ENCODE data around the gene CBLC.

CBLC gene

DNA sequence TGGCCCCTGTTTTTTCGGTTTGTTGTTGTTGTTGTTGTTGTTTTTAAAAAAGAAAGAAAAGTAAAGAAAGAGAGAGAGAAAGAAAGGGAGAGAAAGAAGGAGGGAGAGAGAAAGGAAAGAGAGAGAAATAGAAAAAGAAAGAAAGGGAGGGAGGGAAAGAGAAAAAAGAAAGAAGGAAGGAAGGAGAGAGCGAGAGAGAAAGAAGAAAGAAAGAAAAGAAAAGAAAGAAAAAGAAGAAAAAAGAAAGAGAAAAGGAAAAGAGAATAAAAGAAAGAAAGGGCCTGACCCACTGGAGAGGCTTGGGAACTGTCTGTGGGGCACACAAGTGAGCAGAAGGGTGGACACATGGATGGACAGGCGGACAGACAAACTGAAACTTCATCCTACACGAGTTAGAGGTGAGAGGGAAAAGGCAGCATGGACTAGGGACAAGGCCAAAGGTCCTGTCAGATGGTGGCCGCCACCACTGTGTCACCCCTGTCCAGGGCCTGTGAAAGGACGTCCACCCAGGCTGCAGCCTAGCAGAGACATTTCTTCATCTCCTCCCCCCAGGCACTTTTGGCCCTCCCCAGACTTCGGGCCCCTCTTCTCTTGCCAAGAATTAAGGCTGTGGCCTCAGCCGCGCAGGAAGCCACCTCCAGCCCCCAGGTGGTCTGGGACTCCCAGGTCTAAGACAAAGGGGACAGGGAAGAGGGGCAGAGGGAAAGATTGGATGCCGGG, 22.1 kb downstream of the CBLC start:
- no peak for DNase-seq (ENCODE audit: low read depth)

DNA sequence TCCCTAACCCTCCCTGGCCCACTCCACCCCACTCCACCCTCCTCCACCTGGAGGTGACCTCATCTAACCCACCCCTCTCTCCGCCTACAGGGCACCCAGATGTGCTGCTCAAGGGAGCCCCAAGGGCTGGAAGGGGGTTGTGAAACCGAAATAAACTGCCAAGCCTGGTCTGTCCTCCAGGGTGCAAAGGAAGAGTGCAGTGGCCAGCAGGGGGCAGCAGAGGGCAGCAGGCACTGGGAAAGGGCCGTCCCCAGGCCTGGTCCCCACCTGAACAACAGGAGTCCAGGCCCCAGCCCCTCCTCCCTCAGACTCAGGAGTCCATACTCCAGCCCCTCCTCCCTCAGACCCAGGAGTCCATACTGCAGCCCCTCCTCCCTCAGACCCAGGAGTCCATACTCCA, 22.8 kb downstream of the CBLC start:
- peak; percentile 71 for DNase-seq (ENCODE audit: low read depth)

DNA sequence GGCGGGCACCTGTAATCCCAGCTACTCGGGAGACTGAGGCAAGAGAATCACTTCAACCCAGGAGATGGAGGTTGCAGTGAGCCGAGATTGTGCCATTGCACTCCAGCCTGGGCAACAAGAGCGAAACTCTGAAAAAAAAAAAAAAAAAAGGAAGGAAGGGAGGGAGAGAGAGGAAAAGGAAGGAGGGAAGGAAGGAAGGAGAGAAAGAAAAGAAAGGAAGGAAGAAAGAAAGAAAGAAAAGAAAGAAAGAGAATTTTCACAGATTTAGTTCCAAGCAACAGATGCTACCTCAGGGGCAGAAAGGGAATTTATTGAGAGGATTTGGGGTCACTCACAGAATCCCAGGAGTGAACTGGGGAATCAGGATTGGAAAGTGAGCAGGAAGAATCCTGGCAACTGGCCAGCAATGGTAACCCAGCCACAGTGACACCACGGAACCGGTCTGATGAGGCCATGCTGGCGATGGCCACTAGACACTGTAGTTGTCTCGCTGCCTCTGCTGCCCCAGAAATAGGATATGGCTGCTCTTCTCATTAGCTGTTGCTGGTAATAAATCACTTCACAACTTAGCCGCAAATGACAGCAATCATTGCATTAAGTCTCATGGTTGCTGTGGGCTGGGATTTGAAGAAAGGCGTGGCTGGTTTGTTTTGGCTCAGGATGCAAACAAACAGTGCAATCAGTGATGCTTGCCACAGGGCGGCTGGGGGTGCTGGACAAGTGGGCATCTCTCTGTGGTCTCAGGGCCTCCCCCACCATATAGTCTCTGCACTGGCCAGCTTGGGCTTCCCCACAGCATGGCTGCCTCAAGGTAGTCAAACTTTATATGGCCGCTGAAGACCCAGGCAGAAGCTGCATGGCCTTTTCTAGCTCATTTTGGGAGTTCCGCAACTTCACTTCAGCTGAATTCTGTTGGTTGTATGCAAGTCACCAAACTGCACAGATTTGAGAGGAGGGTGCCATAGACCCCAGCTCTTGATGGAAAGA, 26.0 kb downstream of the CBLC start:
- DNase-seq (ENCODE audit: low read depth), result no peak

DNA sequence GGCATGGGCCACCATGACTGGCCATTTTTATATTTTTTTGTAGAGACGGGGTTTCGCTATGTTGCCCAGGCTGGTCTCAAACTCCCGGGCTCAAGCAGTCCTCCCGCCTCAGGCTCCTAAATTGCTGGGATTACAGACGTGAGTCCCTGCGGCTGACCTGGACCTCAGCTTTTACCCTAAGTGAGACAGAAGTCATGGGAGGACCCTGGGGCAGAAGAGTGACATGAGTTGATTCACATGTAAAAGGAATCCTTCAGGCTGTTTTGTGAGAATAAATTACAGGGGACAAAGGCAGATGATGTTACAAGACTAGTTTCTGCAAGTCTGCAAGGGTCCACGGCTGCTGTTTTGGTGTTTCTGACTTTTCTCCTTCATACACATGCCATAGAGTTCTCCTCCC, 28.6 kb downstream of the CBLC start:
- no peak for DNase-seq (ENCODE audit: low read depth)

DNA sequence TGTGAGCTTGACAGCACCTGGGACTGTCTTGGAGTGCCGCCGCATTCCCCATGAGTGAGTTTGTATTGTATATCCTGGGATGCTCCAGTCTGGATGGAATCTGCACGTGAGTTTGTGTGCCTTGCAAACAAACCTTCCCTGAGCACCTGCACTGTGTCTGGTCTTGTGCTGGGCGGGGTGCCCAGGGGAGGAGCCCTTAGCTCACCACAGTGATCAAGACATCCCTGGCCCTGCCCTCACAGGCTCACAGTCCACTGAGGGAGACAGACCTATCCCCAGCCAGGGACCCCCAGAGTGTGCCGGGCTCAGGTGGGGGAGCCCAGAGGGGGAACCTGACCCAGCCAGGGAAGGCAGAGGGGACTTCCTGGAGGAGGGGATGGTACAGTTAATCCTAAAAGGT, 29.5 kb downstream of the CBLC start:
- no peak for DNase-seq (ENCODE audit: low read depth)

DNA sequence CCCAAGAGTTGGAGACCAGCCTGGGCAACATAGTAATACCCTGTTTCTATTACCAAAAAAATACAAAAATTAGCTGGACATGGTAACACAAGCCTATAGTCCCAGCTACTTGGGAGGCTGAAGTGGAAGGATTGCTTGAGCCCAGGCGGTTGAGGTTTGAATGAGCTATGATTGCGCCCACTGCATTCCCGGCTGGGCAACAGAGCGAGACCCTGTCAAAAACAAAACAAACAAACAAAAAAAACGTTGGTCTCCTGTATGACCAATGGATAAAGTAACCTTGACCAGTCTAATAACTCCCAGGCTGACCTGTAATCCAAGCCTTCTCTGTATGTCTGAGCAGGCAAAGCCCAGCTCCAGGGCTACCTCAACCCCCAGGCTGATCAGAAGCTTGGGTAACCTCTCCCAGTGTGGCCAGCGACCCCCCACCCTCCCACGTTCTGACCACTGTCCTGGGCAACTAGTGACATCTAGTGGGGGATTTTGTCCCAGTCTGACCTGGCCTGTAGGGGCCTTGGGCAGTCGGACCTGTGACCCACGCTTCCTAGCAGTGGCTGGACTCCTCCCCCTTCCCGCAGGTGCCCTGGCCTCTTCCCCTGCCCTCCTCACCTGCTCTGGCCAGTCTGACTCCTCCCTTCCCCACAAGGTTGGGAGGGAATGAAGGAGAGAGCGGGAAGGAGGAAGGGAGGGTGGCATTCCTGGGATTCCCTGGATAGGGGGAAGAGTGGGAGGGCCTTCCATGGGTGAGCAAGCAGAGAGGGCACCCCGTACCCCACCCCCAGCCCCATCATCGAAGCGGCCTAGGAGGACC, 30.2 kb downstream of the CBLC start:
- no peak for DNase-seq (ENCODE audit: low read depth)

DNA sequence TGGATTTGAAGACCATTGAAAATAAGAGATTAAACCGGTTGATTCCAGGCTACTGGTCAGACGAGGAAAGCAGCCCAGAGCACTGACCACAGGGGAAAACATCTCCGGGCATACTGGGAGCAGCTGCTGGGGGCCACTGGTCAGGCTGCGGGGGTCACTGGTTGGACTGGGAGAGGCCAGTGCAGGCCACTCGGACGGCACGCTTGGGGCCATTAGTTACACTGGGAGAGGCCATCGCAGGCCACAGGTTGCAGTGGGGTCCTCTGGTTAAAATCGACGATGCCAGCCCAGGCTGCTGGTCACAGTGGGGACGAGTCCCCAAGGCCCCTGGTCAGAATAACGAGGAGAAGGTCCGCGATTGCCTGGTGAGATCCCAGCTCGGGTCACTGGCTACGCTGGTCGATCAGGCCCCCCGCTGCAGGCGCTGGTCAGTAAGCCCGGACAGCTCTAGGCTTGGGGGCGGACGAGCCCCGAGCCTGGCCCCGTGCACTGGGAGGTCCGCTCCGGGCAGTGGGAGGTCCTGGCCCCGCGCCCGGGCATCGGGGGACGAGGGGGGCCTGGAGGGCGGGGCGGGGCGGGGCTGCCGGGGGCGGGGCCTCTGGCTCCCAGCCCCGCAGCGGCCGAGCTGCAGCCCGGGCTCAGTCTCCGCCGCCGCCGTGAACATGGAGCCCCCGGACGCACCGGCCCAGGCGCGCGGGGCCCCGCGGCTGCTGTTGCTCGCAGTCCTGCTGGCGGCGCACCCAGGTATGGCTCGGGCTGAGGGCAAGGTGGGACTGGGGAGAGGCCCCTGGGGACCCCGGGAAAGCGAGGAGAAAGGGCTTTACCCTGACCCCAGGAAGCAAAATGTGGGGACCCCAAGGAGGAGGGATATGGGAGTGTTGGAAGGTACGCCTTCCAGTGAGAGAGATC, 31.0 kb downstream of the CBLC start, which contains the start of gene BCAM:
BCAM (plus strand) TSS at position 641 of the 909 bp plus-strand sequence; CDS start at position 663, 22 bp downstream.
- DNase-seq (ENCODE audit: low read depth), result no peak

DNA sequence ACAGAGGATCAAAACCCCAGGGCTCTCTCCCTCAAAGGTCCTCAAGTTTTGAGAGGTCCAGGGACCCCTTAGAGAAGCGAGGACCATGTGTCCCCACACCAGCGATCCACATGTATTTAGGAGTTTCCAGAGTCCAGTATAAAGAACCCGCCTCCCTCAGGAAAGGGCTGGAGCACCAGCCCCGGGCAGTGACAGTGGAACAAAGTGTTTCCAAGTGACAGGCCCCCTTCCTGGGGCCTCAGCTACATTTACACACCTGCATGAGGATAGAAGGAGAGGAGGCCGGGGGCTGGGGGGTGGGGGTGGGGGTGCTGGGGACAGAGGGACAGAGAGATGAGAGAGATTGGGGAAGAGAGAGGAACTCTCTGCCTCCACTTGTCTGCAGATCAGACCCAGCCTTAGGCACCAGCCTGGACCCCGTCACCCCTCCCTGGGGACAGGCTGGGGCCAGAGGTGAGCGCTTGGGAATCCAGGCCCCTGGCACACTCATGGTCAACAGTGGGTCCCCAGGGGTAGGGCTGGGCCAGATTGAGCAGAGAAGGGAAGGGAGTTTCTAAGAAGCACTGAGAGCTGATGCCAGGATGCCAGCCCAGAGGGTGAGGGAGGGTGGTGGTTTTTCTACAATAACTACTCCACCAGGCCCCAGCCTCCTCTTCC, 32.0 kb downstream of the CBLC start:
- no peak for DNase-seq (ENCODE audit: low read depth)

DNA sequence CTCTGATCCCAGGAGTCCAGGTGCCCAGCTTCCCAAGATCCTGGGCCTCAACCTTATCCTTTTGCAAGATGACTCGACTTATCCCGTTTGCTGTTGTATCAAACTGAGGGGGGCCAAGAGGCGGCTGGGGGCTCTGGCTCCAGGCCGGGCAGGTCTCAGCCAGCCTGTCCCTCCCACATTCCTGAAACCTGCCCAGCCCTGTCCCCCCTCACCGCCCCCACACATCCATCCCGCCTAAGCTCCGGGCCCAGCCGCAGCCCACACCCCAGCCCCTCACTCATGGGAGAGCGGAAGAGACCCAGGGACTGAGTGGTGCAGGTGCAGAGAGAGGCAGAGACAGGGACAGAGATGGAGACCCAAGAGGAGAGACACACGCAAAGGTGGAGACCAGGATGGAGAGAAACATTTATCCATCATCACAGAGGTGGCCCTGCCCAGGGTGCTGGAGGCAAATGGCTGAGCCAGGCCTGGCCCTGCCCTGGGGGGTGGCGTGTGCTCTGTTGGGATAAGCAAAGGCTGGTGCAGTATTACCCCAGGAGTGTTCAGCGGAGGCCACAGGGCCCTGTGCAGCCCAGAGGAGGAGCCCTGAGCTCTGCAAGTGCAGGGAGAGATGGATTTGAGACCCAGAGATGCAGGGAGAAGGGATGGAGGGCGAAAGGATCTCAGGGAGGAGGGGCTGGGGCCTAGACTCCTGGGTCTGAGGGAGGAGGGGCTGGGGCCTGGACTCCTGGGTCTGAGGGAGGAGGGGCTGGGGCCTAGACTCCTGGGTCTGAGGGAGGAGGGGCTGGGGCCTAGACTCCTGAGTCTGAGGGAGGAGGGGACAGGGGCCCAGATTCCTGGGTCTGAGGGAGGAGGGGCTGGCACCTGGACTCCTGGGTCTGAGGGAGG, 32.8 kb downstream of the CBLC start:
- no peak for DNase-seq (ENCODE audit: low read depth)

DNA sequence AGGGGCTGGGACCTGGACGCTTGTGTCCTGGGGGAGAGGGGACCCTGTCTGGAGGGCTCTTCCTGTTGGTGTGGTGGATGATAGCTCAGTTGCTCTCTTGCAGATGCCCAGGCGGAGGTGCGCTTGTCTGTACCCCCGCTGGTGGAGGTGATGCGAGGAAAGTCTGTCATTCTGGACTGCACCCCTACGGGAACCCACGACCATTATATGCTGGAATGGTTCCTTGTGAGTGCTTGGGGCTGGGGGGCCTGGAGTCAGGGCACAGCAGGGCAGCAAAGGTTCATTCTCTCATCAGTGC, 33.4 kb downstream of the CBLC start:
- no peak for DNase-seq (ENCODE audit: low read depth)

DNA sequence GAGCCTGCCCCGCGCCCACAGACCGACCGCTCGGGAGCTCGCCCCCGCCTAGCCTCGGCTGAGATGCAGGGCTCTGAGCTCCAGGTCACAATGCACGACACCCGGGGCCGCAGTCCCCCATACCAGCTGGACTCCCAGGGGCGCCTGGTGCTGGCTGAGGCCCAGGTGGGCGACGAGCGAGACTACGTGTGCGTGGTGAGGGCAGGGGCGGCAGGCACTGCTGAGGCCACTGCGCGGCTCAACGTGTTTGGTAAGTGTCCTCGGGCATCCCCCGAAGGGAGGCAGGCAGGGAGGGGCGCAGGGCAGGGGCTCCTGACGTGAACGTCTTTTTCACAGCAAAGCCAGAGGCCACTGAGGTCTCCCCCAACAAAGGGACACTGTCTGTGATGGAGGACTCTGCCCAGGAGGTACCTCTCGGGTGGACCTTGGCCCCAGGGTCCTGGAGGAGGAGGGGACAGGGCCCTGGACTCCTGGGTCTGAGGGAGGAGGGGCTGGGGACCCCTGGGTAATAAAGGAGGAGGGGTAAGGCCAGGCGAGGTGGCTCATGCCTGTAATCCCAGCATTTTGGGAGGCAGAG, 34.5 kb downstream of the CBLC start:
- no peak for DNase-seq (ENCODE audit: low read depth)

DNA sequence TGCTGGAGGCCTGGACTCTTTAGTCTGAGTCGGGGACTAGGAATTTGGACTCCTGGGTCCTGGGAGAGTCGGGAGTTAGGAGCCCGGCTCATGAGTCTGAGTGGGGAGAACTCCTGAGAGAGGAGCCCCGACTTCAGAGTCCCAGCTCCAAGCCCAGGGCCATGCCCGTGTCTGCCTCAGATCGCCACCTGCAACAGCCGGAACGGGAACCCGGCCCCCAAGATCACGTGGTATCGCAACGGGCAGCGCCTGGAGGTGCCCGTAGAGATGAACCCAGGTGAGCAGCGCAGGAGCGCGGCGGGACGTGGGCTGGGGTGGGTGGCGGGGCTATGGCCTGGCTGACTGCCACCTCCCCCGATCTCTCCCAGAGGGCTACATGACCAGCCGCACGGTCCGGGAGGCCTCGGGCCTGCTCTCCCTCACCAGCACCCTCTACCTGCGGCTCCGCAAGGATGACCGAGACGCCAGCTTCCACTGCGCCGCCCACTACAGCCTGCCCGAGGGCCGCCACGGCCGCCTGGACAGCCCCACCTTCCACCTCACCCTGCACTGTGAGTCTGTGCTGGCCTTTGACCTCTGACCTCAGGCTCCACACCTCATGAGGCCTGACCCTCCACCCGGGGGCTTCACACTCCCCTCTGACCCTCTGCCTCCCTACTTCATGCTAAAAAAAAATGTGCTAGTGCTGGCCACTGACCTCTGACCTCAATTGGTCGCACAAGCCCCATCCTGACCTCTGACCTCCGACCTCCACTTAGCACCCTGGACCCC, 35.6 kb downstream of the CBLC start:
- no peak for DNase-seq (ENCODE audit: low read depth)

DNA sequence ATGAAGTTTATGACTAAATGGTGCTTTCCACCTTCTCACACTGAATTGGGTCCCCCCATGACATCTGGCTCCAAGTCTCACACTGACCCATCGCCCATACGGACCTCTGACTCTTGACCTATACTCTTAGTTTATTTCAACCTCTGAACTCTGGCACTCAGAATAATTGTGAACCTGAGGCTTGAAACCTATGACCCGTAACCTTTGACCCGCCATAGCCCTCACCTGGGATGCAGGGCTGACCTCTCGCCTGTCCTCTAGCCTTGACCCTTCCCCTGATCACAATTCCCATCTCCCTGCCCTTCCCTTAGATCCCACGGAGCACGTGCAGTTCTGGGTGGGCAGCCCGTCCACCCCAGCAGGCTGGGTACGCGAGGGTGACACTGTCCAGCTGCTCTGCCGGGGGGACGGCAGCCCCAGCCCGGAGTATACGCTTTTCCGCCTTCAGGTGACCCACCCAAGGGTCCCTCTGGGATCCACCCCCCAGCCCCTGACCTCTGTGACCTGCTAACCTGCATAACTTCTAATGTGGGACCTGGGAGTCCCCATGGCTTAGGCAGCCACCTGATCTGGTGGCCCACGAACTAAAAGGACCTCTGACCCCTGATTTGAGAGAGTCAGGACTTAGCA, 36.3 kb downstream of the CBLC start:
- DNase-seq (ENCODE audit: low read depth), result no peak

DNA sequence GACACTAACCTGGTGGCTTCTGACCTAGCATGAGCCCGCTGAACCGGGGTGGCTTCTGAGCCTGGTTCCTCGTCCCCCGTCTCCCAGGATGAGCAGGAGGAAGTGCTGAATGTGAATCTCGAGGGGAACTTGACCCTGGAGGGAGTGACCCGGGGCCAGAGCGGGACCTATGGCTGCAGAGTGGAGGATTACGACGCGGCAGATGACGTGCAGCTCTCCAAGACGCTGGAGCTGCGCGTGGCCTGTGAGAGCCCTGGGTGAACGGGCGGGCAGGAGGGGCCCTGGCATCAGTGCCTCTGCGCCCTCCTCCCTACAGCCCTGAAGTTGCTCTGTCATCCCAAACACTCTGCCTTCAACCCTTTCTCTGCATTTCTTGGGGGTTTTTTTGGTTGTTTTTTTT, 36.8 kb downstream of the CBLC start:
- no peak for DNase-seq (ENCODE audit: low read depth)

DNA sequence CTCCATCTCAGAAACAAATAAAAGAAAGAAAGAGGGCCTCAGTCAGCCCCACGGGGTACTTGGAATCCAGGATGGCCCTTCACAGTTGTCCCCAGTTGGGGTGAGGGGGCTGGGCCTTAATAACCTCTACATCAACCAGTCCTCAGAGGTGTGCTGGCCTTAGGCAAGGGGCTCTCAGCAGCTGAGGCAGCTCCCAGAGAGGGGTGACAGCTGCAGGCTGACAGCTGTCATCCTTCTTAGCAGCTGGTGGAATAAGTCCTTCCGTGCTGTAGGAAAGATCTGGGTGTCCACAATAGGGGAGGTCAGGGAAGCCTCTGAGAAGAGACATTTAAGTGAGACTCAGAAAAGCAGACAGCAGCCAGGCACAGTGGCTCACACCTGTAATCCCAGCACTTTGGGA, 38.6 kb downstream of the CBLC start:
- no peak for DNase-seq (ENCODE audit: low read depth)

DNA sequence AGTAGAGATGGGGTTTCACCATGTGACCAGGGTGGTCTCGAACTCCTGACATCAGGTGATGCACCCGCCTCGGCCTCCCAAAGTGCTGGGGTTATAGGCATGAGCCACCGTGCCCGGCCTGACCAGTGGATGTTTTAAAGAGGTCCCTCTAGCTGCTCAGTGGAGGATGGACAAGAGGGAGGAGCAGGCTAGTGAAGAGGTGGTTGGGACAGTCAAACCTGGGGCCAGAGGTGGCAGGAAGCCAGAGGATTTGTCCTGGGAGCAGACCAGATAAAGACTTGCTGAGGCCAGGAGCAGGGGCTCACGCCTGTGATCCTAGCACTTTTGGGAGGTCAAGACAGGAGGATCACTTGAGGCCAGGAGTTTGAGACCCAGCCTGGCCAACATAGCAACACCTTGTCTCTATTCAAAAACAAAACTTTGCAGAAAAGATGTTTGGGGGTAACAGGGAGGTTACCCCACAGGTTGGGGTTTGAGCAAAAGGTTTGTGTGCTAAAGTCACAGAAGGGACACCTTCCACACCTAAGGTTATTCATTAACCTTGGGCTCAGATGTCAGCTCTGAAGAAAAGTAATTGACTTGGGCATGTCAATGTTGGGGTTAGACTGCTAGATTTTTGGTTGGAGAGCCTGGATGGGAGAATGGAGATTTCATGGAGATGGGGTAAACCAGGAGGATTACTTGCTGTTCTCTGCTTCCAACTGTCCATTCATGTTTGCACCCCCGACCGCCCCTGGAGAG, 40.2 kb downstream of the CBLC start:
- DNase-seq (ENCODE audit: low read depth), result no peak

DNA sequence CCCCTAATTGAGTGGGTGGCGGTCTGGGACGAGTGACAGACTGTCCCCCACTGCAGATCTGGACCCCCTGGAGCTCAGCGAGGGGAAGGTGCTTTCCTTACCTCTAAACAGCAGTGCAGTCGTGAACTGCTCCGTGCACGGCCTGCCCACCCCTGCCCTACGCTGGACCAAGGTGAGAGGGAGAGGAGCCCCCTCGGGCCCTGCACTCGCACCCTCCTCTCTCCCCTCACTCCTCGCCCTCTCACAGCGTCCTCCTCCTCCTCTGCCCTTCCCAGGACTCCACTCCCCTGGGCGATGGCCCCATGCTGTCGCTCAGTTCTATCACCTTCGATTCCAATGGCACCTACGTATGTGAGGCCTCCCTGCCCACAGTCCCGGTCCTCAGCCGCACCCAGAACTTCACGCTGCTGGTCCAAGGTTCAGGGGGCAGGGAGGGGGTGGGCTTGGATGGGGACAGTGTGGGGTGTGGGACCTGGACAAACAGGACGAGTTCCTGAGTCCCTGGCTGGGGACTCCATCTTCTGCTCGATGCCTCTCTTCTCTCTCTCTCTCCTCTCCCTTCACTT, 40.9 kb downstream of the CBLC start:
- DNase-seq (ENCODE audit: low read depth), result no peak

Measured in T follicular helper cell (primary cell).